ENCODE measurements around the gene CCDC68.
A peak's percentile ranks its signal among the peaks of the same experiment; 100 is the strongest.

The CCDC68 gene, protein sequence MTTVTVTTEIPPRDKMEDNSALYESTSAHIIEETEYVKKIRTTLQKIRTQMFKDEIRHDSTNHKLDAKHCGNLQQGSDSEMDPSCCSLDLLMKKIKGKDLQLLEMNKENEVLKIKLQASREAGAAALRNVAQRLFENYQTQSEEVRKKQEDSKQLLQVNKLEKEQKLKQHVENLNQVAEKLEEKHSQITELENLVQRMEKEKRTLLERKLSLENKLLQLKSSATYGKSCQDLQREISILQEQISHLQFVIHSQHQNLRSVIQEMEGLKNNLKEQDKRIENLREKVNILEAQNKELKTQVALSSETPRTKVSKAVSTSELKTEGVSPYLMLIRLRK

DNA sequence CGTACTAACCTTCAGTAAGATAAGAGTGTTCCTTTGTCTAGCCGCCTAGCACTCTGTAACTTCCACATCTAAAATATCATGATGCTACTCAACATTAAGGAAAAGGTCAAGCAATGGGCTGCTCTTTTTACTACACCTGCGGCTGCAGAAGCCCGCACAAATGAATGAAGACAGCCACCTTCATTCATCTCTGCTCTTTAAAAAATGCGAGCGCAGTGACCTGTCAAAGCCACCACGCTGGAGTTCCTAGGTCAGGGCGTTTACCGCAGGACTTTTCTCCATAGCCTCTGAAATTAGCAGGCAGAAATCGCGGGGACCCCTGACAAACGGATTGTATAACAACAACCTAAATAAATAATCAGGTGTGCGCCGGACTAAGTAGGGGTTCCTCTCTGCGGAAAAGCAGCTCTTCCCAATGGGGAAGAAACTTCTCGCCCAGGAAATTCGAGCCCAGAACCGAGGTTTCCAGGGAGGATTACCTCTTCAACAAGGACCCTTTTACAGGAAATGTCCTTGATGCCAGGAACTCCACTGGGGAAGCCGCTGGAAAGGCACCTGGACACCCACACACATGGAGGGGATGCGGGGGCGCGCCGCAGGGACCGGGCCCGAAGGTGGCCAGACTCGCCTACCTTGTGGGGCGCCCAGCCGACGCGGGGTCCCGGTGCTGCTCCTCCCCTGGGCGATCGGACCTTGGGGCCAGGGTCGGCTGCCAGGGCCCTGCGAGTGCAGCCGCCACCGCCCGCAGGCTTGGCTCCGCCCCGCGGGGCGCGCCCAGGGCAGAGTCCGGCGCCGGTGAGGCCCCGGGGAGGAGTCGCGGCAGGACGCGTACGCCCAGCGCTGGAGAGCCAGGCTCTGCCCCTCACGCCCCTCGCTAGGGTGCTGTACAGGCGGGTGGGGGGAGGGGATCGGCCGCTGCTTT is at the start of gene CCDC68:
TSS of gene CCDC68 (minus strand) at position 758 of the 922 bp plus-strand sequence. CDS start 16,670 bp downstream, outside the sequence.
- DNase-seq: no peak

DNA sequence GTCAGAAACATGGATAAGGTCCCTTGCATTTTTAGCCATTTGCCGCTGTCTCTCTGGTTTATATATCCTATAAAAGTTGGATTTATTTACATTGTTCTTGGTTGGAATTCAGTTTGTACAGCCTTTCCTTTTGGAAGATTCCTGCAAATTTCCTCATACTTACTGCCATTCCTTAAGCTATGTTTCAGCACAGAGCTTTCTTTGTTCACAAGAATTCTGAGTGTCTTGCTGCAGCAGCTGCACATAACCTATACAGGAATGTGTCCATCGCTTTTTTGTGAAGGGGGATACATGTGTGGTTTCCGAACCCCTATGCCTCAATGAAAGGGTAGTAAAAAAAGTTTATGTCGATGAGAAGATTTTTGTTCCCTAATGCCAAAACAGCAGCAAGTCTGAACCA is 48.3 kb upstream of the CCDC68 start:
- peak; percentile 20 for DNase-seq

DNA sequence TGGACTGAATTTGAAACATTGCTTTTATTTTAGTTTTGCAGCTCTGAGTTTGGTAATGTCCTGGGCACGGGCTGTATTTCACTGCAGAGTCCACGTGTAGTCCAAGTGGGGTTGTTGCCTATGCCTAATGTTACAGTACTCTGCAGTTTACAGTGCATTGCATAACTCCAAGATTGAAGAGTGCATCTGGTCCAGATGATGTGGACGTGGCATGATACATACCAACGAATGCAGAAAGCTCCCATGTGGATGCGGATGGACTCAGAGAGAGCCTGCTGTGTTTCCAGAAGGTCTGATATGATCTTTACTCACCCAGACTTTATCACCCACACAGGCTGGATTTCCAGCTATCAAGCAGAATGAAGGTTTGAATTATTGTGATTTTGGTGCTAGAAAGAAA is 44.4 kb upstream of the CCDC68 start:
- peak; percentile 31 for DNase-seq

- no peak for DNase-seq
Observed at GRCh38 chr18:55002261-55002660, 43.0 kb upstream of the CCDC68 start.

DNA sequence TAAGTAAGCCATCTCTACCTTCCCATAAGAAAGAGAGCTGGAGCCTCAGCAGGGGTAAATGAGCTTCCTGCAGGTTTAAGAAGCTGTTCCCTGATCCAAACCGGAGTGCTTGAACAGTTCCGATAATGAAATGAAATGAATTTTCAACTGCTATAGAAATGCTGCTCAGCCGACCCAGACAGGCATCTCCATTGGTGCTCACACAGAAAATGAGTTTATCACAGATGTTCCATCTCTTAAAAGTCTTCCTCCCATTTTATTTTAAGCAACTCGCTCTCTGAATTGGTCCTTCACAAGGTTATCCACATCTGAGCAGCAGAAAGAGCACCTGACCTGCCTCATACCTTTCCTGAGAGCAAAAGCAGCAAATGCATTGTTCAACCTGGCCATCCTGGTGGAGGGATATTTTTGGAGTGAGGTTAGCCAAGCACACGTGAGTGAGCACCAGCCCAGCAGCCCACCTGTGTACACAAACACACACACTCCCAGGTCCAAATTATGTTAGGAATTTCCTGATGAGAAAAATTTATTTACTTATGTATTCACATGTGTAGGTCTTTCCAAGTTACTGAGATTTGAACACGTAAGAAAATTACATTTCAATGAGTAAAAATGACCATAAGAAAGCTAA is 42.2 kb upstream of the CCDC68 start:
- no peak for DNase-seq

- DNase-seq: no peak
Observed at GRCh38 chr18:55000529-55000928, 41.3 kb upstream of the CCDC68 start.

DNA sequence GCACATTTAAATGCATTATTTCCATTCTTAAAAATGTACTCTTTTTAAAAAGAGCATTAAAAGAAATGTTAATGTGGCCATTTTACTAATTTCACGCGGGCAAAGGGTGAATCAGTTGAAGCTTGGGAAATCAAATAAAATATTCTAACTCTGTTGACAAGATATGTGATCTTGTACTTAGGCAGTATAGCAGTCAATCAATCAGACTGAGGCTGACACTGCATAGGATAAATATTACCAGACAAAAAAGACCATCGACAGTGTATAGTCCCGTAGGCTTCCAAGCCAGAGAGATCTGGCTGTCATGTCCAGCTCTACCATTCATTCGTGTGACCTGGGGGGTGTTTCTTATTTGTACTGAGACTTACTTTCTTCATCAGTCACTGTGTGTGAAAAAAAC is 39.8 kb upstream of the CCDC68 start:
- no peak for DNase-seq

DNA sequence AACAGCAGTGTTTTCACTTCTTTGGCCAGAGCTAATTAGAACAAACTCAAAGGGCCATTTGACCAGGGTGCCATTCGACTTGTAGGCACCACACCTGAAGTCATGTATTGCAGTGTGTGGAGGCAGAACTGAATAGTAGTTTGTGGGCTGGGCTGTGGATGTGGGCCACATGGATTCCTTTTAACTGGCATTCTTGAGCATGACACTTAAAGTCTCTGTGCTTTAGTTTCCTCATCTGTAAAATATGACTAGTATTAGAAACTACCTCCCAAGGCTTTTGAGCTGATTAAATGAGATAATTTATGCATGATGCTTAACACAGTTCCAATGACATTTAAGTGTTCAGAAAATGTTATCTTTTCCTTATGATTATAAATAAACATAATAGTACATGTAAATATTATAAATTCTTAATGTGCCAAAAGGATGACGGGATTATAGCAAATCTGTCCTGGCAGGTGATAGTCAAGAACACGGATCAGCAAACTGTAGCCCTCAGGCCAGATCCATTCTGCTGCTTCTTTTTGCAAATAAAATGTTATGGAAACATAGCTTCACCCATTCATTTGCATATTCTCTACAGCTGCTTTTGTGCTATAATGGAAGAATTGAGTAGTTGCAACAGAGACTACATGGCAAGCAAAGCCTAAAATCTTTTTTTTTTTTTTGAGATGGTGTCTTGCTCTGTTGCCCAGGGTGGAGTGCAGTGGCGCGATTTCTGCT is 36.3 kb upstream of the CCDC68 start:
- DNase-seq: no peak

DNA sequence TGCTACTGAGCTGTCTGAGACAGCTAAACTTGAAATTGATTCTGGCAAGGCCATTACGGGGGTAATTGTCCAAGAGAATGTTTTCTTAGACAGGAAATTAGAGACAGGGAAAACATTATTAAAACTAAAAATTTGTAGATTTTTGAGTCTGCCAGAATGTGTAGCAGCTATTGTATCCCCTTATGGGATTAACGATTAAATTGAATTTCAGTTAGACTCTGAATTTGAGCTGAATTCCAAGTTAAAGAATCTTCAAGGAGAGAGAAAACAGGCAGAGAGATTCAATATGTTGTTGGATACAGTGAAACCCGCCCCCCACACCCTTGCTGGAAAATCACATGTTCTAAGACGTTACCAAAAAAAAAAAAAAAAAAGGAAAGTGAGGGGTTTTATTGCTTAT is 32.7 kb upstream of the CCDC68 start:
- no peak for DNase-seq

DNA sequence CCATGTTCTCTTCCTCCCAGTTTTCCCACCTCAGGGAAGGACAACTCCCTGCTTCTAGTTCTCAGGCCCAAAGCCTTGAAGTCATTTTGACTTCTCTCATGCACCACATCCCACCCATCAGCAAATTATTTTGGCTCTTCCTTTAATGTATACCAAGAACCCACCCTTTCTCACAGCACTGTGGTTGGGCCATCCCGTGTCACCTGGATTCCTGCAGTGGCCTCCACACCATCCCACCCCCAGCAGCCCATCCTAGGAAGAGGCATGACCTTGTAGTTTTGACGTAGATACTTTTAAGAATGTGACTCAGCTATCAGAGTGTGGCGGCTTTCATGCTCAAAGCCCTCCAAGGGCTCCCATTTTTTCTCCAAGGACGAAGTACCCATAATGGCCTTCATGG is 25.6 kb upstream of the CCDC68 start:
- no peak for DNase-seq

DNA sequence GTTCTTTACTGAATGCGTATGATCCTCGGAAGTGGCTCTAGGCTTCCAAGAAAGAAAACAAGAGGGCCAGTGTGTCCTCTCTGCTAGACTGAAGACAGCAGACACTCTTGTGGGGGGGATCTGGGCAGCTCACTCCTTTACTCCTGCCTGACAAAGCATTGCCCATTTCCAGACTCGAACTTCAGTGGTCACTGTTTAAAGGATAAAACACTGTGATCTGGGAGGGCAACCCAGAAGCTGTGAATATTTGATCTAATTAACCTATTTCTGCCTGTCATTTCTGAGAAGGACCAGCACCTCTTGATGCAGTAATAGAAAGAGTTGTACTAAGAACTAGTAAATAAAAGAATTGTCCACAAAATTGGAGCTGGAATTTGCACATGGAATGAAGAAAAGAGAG is 24.5 kb upstream of the CCDC68 start:
- DNase-seq: no peak

DNA sequence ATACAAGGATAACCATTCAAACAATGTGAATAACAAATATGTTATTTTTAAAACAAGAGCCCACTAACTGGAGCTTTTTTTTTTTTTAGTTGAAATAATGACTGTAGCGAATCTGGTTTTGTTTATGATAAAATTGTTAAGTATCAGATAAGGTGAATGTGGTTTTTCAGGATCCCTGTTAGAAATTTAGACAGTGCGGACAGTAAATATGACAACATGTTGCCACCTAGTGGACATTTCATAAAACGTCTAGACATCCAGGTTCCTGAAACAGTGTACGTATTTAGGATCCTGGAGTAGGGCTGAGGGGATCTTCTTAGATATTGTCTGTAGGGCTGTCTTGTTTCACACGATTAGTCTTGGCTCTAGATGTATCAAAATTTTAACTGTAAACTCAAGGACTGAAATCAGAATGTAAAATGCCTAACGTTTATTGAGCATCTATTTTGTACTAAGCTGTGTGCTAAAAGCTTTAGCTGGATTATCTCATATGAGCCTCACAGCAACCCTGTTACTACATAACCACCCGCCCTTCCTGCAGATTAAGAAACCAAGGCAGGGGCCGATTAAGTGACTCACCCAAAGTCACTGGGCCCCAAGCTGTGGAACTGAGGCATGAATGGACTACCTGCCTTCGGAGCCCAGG is 23.9 kb upstream of the CCDC68 start:
- DNase-seq: peak; percentile 71

GRCh38 chr18:54981076-54981475 is 21.8 kb upstream of the CCDC68 start:
- no peak for DNase-seq

DNA sequence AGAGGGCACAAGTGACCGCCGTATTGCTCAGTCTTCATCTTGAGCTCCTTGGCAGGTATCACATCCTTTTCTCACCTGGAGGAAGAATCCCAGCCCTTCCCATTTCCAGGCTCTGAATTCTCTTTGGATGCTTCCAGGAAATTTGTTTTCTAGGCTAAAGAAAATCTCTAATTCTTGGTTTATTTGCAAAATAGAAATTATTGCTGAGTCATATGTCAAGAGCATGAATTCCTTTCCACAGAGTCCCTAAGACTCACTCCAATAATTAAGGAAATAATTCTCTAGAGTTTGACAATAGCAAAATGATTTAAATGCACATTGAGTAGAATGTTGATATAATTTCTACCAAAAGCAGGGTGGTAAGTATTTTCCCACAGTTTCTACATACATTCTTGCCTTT is 16.3 kb upstream of the CCDC68 start:
- DNase-seq: peak; percentile 21

DNA sequence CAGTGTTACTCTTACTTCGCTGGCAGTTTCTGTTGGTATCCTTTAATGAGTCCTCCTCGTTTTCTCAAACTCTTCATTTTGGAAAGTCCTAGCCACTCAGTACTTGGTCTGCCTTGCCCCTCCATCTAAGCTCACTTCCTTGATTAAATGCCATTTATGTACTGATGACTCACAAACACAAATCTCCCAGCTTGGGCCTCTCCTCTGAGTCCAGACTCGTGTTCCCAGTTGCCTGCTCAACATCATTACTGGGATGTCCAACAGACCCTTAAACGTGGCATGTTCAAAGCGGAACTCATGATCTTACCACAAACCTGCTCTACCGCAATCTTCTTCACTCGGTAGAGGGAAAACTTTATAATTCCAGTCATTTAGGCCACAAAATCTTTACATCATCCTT is 13.8 kb upstream of the CCDC68 start:
- DNase-seq: no peak

DNA sequence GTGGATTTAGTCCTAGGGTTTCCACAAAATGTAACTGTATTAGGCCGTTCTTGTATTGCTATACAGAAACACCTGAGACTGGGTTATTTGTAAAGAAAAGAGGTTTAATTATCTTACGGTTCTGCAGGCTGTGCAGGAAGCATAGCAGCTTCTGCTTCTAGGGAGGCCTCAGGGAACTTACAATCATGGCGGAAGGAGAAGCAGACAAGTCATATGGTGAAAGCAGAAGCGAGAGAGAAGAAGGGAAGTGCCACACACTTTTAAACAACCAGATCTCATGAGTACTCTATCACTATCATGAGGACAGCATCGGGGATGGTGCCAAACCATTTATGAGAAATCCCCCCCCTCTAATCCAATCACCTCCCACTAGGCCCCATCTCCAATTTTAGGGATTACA is 9.5 kb upstream of the CCDC68 start:
- DNase-seq: no peak

DNA sequence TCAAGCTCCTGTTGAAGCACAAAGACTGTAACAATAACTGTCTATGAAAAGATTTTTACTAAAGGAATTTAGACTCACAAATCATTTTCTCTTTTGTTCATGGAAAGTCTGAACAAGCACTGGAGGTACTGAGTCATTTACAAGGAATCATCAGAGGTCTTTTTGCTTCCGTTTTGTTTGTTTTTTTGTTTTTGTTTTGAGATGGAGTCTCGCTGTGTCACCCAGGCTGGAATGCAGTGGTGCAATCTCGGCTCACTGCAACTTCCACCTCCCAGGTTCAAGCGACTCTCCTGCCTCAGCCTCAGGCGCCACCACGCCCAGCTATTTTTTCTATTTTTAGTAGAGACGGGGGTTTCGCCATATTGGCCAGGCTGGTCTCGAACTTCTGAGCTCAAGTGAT is 9.0 kb upstream of the CCDC68 start:
- peak; percentile 33 for DNase-seq

DNA sequence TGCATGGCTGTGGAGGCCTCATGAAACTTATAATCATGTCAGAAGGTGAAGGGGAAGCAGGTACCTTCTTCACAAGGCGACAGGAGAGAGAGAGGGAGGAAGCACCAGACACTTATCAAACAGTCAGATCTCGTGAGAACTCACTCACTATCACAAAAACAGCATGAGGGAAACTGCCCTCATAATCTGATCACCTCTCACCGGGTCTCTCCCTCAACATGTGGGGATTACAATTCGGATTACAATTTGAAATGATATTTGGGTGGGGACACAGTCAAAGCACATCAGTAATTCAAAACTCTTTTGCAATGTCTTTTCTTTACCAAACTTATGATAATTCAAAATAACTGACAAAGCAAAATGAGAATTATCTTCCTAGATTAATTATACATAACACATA is 8.5 kb upstream of the CCDC68 start:
- no peak for DNase-seq

GRCh38 chr18:54964741-54965140 is 5.5 kb upstream of the CCDC68 start:
- DNase-seq: no peak

- DNase-seq: no peak
Observed at GRCh38 chr18:54962919-54963645, 3.8 kb upstream of the CCDC68 start.

GRCh38 chr18:54961868-54962267 is 2.6 kb upstream of the CCDC68 start:
- no peak for DNase-seq

- DNase-seq: no peak
Observed at GRCh38 chr18:54961016-54961423, 1.8 kb upstream of the CCDC68 start.

All from fibroblast of skin of right quadriceps (primary cell).